ENCODE measurements around the gene KCND1. TPM values are rescaled to one million over a fixed set of nuclear protein-coding genes. Genes with fewer than 3 reads are reported as not detected.

KCND1 gene
- total RNA-seq, 1 experiment from 2014 or later, result 0.69 TPM

DNA sequence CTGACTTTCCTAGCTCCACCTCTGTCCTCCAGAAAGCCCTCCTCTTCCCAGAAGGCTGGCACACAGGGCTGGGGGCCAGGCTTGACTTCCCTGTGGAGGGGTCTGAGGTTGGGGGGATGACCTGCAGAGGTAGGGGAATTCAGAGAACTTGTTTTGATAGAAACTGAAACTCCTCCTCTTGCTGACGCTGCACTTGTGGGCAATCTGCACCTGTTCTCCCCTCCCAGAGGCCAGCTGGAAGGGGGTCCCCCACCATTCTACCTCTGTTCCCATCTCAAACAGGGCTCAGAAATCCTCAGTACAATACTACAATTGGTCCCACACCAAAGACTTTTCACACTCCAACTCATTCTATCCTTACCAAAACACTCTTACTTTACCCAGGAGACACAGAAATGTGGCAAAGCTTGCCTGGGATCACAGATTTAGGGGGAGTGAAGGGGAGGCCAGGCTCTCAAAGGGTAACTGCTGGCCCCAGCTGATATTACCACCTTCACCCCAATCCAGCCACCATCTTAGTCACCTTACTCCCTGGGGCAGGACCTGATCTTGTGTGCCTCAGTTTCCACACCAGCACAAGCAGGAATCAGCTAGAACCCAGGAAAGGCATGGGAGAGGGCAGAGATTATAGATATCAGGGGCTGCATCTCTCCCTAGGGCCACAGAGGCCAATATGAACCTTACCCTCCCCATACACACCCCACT lies 32.8 kb downstream of the KCND1 start:
- DNase-seq (ENCODE audit: low read depth), result no peak

DNA sequence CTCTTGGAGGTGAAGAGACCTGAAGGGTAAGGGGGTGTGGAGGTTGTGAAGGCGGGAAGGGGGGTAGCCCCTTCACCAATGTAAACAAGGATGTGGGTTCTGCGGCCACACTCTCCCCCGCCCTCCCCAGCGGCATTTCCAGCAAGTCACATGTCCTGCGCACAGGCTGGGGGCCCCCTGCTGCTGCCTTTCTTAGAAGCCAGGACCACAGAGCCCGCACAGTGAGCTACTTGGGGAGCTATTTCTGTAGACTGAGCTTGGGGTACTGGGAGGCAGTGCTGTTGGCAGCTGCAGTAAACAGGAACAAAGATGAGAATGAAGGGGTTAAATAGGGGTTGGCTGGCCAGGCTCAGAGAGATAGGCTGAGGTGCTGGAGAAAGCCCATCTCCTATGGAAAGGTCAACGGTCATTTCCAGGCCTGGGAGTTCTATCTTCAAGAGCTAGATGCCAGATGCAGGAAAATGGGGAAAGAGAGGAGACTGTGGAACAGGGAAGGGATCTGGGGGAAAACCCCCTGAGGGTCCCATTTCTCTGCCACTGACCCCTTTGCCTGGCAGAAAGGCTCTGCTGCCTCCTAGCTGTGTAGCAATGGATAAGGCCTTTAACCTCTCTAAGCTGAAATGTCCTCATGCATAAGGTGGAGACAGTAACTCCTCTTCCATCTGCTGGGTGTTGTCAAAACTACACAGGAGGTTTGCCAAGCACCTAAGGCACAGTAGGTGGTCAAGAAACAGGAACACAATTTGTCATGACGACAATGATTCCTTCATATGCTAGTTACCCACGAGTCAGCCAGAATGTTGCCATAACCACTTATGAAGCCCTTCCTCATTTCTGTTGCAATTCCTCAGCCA lies 34.4 kb downstream of the KCND1 start:
- no peak for DNase-seq (ENCODE audit: low read depth)

DNA sequence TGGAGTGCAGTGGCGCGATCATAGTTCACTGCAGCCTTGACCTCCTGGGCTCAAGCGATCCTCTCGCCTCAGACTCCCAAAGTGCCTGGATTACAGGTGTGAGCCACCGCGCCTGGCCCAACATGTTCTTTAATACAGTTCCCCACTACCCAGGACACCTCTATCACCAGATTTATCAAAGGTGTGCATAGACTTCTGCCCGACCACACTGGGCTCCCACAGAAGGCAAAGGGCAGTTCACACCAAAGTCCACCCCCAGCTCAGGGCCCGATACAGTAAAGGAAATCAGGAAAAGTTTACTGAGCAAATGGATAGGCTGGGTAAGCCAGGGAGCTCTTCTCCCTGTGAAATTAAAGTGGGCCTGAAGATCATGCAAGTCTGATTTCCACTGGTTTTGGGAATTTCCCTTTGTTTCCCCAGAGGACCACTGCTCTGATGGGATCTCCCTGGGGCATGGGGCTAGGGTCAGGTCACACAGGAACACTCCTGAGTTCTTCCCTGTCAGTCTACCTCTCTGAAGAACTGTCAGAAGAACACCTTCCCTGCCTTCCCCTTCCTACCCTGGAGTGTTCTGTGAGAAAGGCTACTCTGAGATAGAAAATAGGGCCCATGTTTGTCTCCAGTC lies 35.1 kb downstream of the KCND1 start:
- no peak for DNase-seq (ENCODE audit: low read depth)

DNA sequence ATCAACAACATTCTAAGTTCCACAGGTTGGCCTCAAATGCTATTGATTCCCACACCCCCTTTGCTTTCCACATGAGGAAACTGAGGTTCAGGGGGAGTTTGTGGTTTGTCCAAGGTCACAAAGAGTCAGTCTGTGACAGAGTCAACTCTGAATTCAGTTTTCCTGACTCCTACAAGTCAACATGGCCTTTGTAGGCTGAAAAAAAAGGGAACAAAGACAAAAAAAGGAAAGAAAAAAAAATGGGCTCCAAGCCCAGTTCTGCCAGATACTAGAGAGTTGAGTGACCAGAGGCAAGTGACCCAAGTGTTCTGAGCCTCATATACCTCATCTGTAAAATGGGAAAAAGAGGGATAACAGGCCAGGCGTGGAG lies 36.4 kb downstream of the KCND1 start:
- no peak for DNase-seq (ENCODE audit: low read depth)

DNA sequence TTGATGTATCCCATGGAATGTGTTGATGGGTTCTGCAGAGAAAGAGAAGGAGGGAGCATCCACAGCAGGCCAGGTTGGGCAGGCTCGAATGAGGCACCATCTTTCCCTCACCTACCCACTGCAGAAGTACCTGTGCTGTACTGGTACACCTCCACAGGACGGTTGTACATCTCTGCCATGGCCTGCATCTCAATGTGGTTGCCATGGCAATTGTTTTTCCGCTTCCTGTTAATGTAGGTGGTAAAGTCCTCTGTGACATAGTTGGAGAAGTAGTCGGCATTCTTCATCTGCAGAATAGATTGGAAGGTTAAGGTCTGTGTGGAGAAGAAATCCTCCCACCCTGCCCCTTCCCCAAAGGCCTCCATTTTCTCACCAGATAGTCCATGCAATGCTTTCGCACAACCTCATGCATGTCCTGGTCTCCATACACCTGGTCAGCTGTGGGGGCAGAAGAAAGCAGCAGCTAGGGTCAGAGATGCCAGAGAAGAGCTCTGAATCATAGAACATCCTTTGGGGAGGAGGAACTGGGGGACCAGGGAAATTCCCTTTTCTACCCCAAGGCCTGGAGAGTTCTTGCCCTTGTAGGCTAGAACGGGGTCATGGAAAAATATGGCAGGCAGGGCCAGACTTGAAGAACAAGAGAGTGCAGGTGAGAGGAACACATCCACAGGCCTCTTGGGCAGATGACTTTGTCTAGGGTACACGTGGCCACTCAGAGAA lies 36.9 kb downstream of the KCND1 start:
- DNase-seq (ENCODE audit: low read depth), result no peak

DNA sequence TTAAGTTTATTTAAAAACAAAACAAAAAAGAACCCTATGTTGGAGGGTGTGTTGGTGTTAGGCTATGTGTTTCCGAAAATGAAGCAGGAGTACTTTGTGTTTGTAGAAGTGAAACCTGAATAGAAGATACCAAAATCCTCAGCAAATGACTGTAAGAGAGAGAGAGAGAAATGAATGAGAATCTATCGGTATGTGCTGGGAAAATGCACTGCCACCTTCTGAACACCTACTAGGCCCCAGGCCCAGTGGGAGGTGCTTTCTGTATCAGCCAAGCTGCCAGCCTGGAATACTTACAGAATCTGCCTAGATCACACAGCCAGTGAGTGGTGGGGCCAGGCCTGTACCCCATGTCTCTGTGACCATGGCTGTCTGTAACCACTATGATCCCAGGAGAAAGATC lies 37.9 kb downstream of the KCND1 start:
- DNase-seq (ENCODE audit: low read depth), result no peak

DNA sequence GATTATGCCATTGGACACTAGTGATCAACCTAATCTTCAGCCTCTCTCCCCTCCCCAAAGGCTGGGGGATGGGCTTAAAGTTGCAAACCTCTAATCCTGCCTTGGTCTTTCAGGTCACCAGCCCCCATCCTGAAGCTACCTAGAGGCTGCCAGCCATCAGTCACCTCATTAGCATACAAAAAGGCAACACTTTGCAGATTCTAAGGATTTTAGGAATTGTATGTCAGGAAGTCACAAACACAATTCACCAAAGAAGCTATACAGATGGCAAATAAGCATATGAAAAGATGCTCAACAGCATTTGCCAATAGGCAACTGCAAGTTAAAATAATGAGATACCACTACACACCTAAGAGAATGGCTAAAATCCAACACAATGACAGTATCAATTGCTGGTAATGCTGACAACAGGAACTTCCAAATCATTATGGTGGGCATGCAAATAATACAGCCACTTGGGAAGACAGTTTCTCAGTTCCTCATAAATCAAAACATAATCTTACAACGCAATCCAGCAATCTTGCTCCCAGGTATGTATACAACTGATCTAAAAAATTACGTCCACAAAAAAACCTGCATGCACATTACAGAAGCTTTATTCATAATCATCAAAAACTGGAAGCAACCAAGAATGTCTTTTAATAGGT lies 43.8 kb downstream of the KCND1 start:
- DNase-seq (ENCODE audit: low read depth), result no peak

DNA sequence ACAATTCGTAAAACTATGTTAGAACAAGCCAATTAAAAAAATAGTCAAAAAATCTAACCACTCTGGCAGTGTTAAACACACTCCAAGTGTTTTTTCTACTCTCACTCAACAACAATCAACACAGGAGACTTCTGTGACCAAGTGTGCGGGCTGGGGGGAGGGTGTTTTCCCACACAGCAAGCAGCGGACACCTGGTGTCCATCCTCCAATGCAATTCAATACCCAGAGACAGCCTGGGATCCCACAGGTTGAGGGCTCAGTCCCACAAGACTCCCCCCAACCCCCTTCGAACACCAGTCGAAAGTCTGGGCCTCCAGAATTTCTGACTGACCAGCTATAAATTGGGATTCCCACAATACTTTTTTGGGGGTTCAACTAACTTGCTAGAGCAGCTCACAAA lies 44.5 kb downstream of the KCND1 start:
- no peak for DNase-seq (ENCODE audit: low read depth)

DNA sequence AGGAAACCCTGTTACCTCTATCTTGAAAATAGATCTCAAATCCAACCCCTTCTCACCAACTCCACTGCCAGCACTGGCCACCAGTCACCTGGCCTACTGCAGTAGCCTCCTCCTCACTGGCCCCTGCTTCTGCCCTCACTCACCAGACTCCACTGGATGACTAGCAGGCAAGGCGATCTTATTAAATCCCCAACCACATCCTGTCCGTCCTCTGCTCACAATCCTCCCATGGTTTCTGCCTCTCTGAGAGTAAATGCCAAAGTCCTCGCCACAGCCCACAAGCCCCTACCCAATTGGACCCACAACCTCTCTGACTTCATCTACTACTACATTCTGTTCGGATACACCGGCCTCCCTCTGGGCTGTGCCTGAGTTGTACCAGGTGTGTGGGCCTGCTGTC lies 47.4 kb downstream of the KCND1 start:
- DNase-seq (ENCODE audit: low read depth), result no peak

DNA sequence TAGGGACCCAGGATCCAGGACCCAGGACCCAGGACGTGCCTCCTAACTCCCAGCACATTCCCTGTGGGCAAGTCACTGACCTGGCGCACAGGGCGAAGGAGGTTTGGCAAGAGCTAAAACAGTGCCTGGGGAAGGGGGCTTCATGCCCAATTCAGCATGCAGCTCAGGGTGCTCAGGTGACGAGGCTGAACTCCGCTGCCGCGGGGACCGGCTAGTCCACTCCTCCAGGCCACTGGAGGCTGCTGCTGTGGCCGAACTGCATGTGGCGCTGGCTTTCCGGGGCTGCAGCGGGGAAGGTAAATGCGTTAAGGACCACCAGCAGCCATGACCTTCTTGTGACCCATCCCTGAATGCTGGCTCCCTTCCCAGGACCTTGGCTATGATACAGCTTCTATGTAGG lies 47.9 kb downstream of the KCND1 start:
- DNase-seq (ENCODE audit: low read depth), result no peak

DNA sequence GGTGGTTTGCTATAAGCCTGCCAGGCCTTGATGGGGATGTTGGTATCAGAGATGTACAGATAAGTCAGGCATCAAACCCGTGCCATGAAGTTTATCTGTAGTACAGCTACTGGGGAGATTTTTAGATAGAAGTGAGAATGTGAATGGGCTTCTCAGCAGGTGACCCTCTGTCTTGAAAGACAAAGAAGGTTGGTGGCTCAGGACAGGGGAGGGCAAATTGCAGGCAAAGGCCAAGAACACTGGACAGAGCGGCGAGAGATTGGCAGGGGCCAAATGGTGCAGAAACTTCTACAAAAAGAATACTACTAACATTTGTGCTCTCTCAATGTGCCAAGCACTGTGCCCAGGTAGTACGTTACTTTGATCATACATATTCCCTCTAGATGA lies 50.9 kb downstream of the KCND1 start:
- no peak for DNase-seq (ENCODE audit: low read depth)

DNA sequence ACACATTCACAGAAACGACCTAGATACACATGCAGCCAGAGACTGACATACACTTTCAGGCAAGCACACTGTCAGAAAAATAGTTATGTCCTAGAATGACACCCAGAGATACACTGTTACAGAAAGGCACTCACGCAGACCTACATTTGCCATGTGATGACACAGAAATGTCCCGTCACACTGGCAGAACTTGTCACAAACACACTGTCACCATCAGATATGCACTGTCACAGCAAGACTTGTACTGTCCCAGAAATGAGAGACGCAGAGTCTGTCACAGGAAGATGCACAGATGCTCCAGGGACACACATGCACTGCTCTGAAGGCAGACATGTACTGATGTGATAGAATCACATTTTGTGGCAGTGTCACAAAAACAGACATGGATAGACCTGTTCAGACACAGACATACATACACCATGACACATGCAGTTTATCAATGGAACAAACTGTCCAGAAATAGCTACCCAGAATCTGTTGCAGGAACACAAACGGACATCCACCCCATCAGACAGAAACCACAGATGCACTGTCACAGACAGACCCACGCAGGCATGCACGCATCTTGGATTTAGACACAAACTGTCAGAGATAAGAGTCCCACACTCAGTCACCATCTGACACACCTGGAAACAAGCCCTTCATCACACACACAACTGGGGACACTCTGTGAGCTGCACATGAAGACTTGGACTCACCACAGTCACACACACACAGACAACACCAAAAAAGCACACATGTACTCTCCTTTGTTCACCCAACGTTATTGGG lies 51.5 kb downstream of the KCND1 start:
- no peak for DNase-seq (ENCODE audit: low read depth)

DNA sequence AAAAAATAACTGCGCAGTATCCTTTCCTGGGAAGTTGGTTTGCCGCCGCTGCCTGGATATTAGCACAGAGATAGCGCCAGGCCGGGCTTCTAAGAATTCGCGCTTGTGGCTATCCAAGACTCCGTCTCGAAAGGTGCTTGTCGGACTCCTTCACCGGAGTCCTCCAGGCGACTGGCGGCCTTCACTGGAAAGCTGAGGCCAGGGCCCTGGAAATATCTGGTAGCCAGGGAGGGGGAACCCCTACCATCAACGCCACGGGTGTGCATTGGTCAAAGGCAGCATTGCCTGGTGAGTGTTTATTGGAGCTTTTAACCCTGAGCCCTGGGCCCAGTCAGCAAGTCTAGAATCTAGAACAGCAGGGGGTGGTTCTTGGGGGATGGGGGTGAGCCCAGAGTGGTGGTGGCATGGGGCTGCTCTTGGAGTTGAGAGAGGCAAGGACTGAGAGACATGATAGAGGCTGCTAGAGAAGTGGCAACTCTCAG lies 52.2 kb downstream of the KCND1 start:
- peak; percentile 14 for DNase-seq (ENCODE audit: low read depth)

DNA sequence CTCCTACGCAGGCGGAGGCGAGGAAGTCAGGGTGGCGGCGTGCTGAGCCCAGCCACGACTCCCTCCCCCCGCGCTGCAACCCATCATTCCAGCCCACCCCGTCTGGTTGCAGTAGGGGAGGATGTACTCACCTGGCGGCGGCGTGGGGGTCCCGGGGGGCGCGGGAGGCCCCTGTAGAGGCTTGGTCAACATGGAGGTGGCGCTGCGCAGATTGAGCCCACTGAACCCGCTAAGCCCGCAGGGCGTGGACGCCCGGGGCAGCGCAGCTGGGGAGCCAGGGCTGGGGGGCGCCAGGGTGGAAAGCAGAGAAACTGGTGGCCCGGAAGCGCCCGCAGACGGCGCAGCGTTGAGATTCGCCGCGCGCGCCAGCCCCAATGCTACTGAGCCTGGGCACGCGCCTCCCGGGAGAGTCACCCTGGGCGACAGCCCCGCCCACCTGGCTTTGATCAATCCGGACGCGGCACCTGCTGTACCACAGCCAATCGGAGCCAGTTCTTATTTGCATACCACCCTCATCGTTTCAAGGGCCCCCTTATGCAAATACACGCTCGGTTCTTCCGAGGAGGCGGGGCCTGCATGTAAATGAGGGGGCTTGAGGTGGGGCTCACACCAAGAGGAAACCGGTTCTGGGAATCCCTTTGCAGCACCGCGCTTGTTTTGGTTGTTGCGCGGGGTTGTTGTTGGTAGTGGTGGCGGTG lies 52.9 kb downstream of the KCND1 start, which contains the start of gene PIM2:
TSS of gene PIM2 (minus strand) at position 382 of the 698 bp plus-strand sequence. CDS start at position 192, 190 bp downstream.
- DNase-seq (ENCODE audit: low read depth), result peak; percentile 80

DNA sequence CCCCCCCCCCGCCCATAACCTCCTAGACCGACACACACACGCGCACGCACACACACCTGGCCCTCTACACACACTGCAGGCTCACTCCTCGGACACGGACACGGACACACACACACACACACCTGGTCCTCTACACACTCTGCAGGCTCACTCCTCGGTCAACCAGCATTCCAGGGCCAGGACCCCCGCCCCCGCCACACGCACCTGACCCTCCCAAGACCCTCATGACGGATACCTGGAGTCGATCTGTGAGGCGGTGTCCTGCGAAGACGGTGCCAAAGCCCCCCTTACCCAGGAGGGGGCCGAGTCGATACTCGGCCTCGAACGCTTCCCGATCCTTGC lies 53.4 kb downstream of the KCND1 start:
- DNase-seq (ENCODE audit: low read depth), result no peak

DNA sequence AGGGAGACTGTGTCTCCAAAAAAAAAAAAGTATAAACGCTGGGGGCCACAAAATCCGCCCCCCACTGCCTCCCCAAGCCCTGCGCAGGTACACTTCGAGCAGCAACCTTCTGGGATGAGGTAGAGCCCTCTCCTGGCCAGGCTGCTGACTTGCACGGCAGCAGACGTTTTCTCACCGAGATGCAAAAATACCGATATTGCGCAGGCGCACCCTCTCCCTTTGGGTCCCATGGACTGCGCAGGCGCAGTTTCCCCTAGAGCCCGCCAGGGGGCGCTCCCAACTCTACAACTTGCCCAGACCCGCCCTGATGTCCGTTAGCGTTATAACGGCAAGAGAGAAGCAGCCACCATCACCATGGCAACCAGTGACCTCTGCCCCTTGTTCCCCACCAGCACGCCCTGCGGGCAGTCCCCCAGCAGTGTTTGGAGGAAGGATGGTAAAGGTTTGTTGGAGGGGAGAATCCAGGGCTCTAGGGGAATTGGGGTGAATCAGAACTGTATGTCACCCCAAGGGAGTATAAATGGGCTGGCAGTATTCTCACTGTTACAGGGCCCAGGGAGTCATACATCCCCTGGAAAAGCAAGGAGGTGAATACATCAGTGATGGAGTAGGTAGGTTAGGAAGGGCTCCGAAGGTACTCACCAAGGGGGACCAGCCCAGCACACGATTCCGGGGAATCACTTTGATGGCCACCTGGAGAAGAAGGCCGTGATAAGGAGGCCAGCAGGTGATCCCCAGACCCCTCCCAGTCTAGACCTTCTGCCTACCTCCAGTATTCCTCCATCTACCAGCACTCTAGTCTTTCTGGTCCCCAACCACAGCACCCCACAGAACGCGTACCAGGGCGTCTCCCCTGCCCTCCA lies 54.3 kb downstream of the KCND1 start:
- DNase-seq (ENCODE audit: low read depth), result peak; percentile 88

DNA sequence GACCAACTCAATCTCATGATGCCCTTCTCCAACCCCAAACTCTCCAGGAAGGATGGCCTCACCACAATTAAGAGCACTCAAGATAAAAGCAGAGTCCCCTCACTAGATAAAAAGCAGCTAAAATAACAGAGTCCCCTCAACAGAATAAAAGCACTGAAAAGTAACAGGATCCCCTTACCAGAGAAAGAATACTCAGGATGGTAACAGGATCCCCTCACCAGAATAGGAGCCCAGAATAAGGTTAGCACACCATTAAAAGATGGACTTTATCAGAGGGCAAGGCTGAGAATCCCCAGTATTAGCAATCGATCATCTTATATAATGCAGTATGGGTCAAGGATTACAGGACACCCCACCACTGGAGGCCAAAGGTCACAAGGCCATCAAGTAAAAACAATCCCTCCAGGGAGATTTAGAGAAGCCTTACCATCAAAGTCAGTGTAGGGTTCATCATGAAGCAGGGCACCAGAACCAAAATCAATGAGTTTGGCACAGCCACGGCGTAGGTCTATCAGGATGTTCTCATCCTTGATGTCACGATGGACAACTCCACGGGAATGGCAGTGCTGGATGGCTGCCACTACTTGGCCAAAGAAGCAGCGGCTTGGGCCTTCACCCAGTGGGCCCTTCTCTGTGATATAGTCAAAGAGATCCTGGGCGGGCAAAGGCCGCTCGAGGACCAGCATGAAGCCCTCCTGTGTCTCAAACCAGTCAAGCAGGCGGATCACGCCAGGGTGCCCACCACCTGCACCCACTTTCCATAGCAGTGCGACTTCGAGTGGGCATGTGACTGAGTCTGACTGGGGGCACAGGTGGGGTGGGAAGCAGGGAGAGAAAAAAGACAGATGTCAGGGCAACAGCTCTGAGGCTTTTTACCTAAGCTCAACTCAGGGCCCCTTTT lies 56.8 kb downstream of the KCND1 start:
- DNase-seq (ENCODE audit: low read depth), result no peak
